ENCODE results near the gene LRRC8B.

The LRRC8B gene

GRCh38 chr1:89631816-89632656, 107.4 kb downstream of the LRRC8B start:
- no peak for TF ChIP-seq CTCF (conservative IDR thresholded peaks at IDR 0.05; ENCODE audit: low read depth, low read length)
- peak overlapping the region; percentile 87 for H3K4me3 ChIP-seq (ENCODE audit: low read depth, low read length)
- DNase-seq (ENCODE audit: low read depth), result no peak

GRCh38 chr1:89632657-89633247, 108.1 kb downstream of the LRRC8B start, which contains the start of gene LRRC8C:
LRRC8C (plus strand) TSS chr1:89633120; CDS start chr1:89686474, 53,354 bp downstream.
- peak within 1 kb of the TSS; percentile 87 for H3K4me3 ChIP-seq (ENCODE audit: low read depth, low read length)
- peak; percentile 70 for DNase-seq (ENCODE audit: low read depth)

GRCh38 chr1:89633248-89633799, 108.7 kb downstream of the LRRC8B start:
- peak; percentile 47 for DNase-seq (ENCODE audit: low read depth)
- no peak for TF ChIP-seq CTCF (conservative IDR thresholded peaks at IDR 0.05; ENCODE audit: low read depth, low read length)
- peak overlapping the region; percentile 87 for H3K4me3 ChIP-seq (ENCODE audit: low read depth, low read length)

More at GRCh38 chr1:89632657-89633247, 108.1 kb downstream of the LRRC8B start, which contains the start of gene LRRC8C:
- peak; percentile 14 for TF ChIP-seq CTCF (conservative IDR thresholded peaks at IDR 0.05; ENCODE audit: low read depth, low read length)

- peak; percentile 49 for DNase-seq (ENCODE audit: low read depth)
- no peak for TF ChIP-seq CTCF (conservative IDR thresholded peaks at IDR 0.05; ENCODE audit: low read depth, low read length)
- peak overlapping the region; percentile 87 for H3K4me3 ChIP-seq (ENCODE audit: low read depth, low read length)
These were observed 109.4 kb downstream of the LRRC8B start for GRCh38 chr1:89633800-89634625.

- DNase-seq (ENCODE audit: low read depth), result peak; percentile 52
- no peak overlapping the region for H3K4me3 ChIP-seq (ENCODE audit: low read depth, low read length)
- TF ChIP-seq CTCF (conservative IDR thresholded peaks at IDR 0.05; ENCODE audit: low read depth, low read length), result no peak
These were observed 111.5 kb downstream of the LRRC8B start for GRCh38 chr1:89635825-89636815.
